Glomerular endothelial cell (primary cell): ENCODE results near the gene SRGAP3. TPM values are rescaled to one million over a fixed set of nuclear protein-coding genes. Genes with fewer than 3 reads are reported as not detected.
"Not testable (repeated sequence)": the region's sequence is repeated elsewhere in the genome, so short reads cannot be mapped to it uniquely, and the experiment has no call there.

Experiments used
- DNase-seq: peaks from one replicate; pipeline ENCODE4 v3.0.0-alpha.2; 2011; ENCODE audit warnings: low read depth, low spot score; ENCODE audit errors: extremely low read depth
- total RNA-seq: library from RNA; depleted of rRNA; stranded (reverse); fragments of >200 nt; gene quantifications from 2 replicates; pipeline ENCODE4 v1.2.3, GENCODE V29; 2015

The SRGAP3 gene
- total RNA-seq, 1 donor from 2014 or later: 0.76 TPM

GRCh38 chr3:9099702-9100512 lies 149.5 kb downstream of the SRGAP3 start:
- no peak for DNase-seq

- no peak for DNase-seq
Measured at GRCh38 chr3:9098716-9099675, 150.4 kb downstream of the SRGAP3 start.

GRCh38 chr3:9097495-9097894 lies 152.0 kb downstream of the SRGAP3 start:
- no peak for DNase-seq

GRCh38 chr3:9091486-9092235 lies 157.8 kb downstream of the SRGAP3 start:
- no peak for DNase-seq

- no peak for DNase-seq
Measured at GRCh38 chr3:9088441-9089353, 160.7 kb downstream of the SRGAP3 start.

GRCh38 chr3:9087831-9088413 lies 161.5 kb downstream of the SRGAP3 start:
- no peak for DNase-seq

- DNase-seq: not testable (repeated sequence)
Measured at GRCh38 chr3:9085428-9085827, 164.0 kb downstream of the SRGAP3 start.

GRCh38 chr3:9081184-9081818 lies 168.1 kb downstream of the SRGAP3 start:
- DNase-seq: no peak

- no peak for DNase-seq
Measured at GRCh38 chr3:9080163-9080562, 169.3 kb downstream of the SRGAP3 start.

GRCh38 chr3:9079676-9080075 lies 169.8 kb downstream of the SRGAP3 start:
- no peak for DNase-seq

GRCh38 chr3:9078561-9079240 lies 170.7 kb downstream of the SRGAP3 start:
- DNase-seq: no peak

- no peak for DNase-seq
Measured at GRCh38 chr3:9077029-9077428, 172.4 kb downstream of the SRGAP3 start.

GRCh38 chr3:9075762-9076161 lies 173.7 kb downstream of the SRGAP3 start:
- no peak for DNase-seq

- no peak for DNase-seq
Measured at GRCh38 chr3:9074079-9074478, 175.4 kb downstream of the SRGAP3 start.

- no peak for DNase-seq
Measured at GRCh38 chr3:9072667-9073009, 176.8 kb downstream of the SRGAP3 start.

GRCh38 chr3:9071936-9072666 lies 177.3 kb downstream of the SRGAP3 start:
- DNase-seq: no peak

- DNase-seq: no peak
Measured at GRCh38 chr3:9070961-9071360, 178.5 kb downstream of the SRGAP3 start.

GRCh38 chr3:9069971-9070370 lies 179.5 kb downstream of the SRGAP3 start:
- no peak for DNase-seq
